SU-DHL-6 (cell line): Measurements from ENCODE around the gene ZC3H14.

Experiments used
- H2AFZ ChIP-seq: fragments of 200-600 bp; sonication (generic); 2 replicates; pipeline ENCODE4 v1.6.1; 2014; ENCODE audit warnings: low read depth, mild to moderate bottlenecking, moderate library complexity, mixed read lengths, antibody characterized with exemption, low read length; ENCODE audit not compliant: severe bottlenecking
- H3F3A ChIP-seq: fragments of 200-600 bp; shearing (Covaris generic); 2 replicates; pipeline ENCODE4 v1.6.0; 2016; ENCODE audit warnings: antibody characterized with exemption, mild to moderate bottlenecking; ENCODE audit not compliant: insufficient read depth
- H3K27ac ChIP-seq: fragments of 200-600 bp; sonication (generic); 2 replicates; pipeline ENCODE4 v1.5.1; 2016; ENCODE audit warnings: low read depth, mild to moderate bottlenecking, low read length, moderate library complexity, mixed read lengths
- H3K27me3 ChIP-seq: fragments of 200-600 bp; sonication (generic), shearing (Covaris generic); 2 replicates; pipeline ENCODE4 v1.6.0; 2014; ENCODE audit warnings: mild to moderate bottlenecking, low read length
- H3K36me3 ChIP-seq: fragments of 200-600 bp; sonication (generic); 2 replicates; pipeline ENCODE4 v1.6.1; 2014; ENCODE audit warnings: mild to moderate bottlenecking, low read length, mixed read lengths
- H3K4me2 ChIP-seq: fragments of 300-600, 200-600 bp; shearing (Covaris generic), sonication (generic); 2 replicates; pipeline ENCODE4 v1.6.0; 2014; ENCODE audit warnings: low read length, low read depth, mild to moderate bottlenecking; ENCODE audit not compliant: poor library complexity, severe bottlenecking
- H3K4me3 ChIP-seq: fragments of 200-600 bp; sonication (generic); 2 replicates; pipeline ENCODE4 v1.5.1; 2014; ENCODE audit warnings: antibody characterized with exemption, low read length, mild to moderate bottlenecking, mixed read lengths; ENCODE audit not compliant: insufficient read depth, poor library complexity, severe bottlenecking
- H3K79me2 ChIP-seq: fragments of 200-600 bp; sonication (generic); 2 replicates; pipeline ENCODE4 v1.6.1; 2014; ENCODE audit warnings: mild to moderate bottlenecking, low read length, moderate library complexity; ENCODE audit not compliant: insufficient read depth
- H3K9ac ChIP-seq: fragments of 200-600 bp; sonication (generic); 2 replicates; pipeline ENCODE4 v1.7.0; 2014; ENCODE audit warnings: mild to moderate bottlenecking, low read length
- H3K9me2 ChIP-seq: fragments of 200-600 bp; sonication (generic); replicated peaks from 2 replicates; pipeline ENCODE4 v1.6.1; 2014; ENCODE audit warnings: low read length; ENCODE audit not compliant: insufficient read depth
- H3K9me3 ChIP-seq: fragments of 200-600 bp; sonication (generic); 2 replicates; pipeline ENCODE4 v1.6.1; 2014; ENCODE audit warnings: low read length, mixed read lengths; ENCODE audit not compliant: insufficient read depth
- H4K20me1 ChIP-seq: fragments of 200-600 bp; sonication (generic); 2 replicates; pipeline ENCODE4 v1.6.1; 2014; ENCODE audit warnings: low read depth, mild to moderate bottlenecking, antibody characterized with exemption, low read length, moderate library complexity, mixed read lengths
- CTCF ChIP-seq: fragments of 200-600 bp; sonication (generic); IDR thresholded peaks from one replicate; pipeline ENCODE4 v1.5.1; 2017; ENCODE audit warnings: antibody characterized with exemption, mild to moderate bottlenecking, low read length, moderate library complexity; ENCODE audit not compliant: insufficient read depth, poor library complexity, severe bottlenecking
- EZH2phosphoT487 ChIP-seq: fragments of 200-600 bp; sonication (generic), shearing (Covaris generic); conservative IDR thresholded peaks from 2 replicates; pipeline ENCODE4 v1.6.1; 2018; ENCODE audit warnings: mild to moderate bottlenecking, antibody characterized with exemption, low read length, moderate library complexity, mixed read lengths

The ZC3H14 gene

GRCh38 chr14:88518592-88519512 is 44.0 kb upstream of the ZC3H14 start:
- Histone ChIP-seq H3K27ac (no peak overlapping the region), H3F3A (no peaks in the 10 kb centered on the region), H3K9me3 (no peaks in the 10 kb centered on the region), H3K9me2 (no peaks in the 10 kb centered on the region), H3K27me3 (no peaks in the 10 kb centered on the region), H3K9ac (no peak overlapping the region), H3K4me2 (no peak overlapping the region), H3K79me2 (no peaks in the 10 kb centered on the region), H3K36me3 (no peaks in the 10 kb centered on the region), H2AFZ (no peak overlapping the region), H3K4me3 (no peak overlapping the region), H4K20me1 (no peaks in the 10 kb centered on the region)
- TF ChIP-seq EZH2phosphoT487: no peak
- TF ChIP-seq CTCF: no peak

- Histone ChIP-seq H3K4me3 (no peak overlapping the region), H3K79me2 (no peaks in the 10 kb centered on the region), H3K27me3 (no peaks in the 10 kb centered on the region), H3K9ac (no peak overlapping the region), H4K20me1 (no peaks in the 10 kb centered on the region), H3F3A (no peaks in the 10 kb centered on the region), H2AFZ (no peak overlapping the region), H3K4me2 (no peak overlapping the region), H3K9me3 (no peaks in the 10 kb centered on the region), H3K36me3 (no peaks in the 10 kb centered on the region), H3K27ac (no peak overlapping the region), H3K9me2 (no peaks in the 10 kb centered on the region)
- TF ChIP-seq EZH2phosphoT487 (no peak), CTCF (no peak)
Measured at GRCh38 chr14:88519907-88520306, 42.9 kb upstream of the ZC3H14 start.

- Histone ChIP-seq H4K20me1 (no peaks in the 10 kb centered on the region), H3K4me2 (no peak overlapping the region), H3K9me2 (no peaks in the 10 kb centered on the region), H3K9ac (no peak overlapping the region), H3K27ac (no peak overlapping the region), H3K9me3 (no peaks in the 10 kb centered on the region), H3K4me3 (no peak overlapping the region), H2AFZ (no peak overlapping the region), H3K36me3 (no peaks in the 10 kb centered on the region), H3F3A (no peaks in the 10 kb centered on the region), H3K27me3 (no peaks in the 10 kb centered on the region), H3K79me2 (no peaks in the 10 kb centered on the region)
- TF ChIP-seq EZH2phosphoT487 (no peak), CTCF (no peak)
Measured at GRCh38 chr14:88521818-88522217, 41.0 kb upstream of the ZC3H14 start.
